OCI-LY7 (cell line): ENCODE results near the gene TMEM94. TPM values are rescaled to one million over a fixed set of nuclear protein-coding genes. Genes with fewer than 3 reads are reported as not detected.

Experiments
- BruUV-seq: library from RNA; stranded (reverse); fragments of 400-500 nt; replicated peaks from 2 replicates; lab custom pipeline; 2021; lab: Mats Ljungman, UMichigan
- CTCF ChIA-PET: fragments of 300-600 bp; sonication (Branson Sonifier 250); formaldehyde crosslinking; loops from one replicate; lab custom pipeline; 2022; ENCODE audit warnings: antibody characterized with exemption; ENCODE audit not compliant: unreplicated experiment; lab: Charles Lee
- POLR2A ChIA-PET: fragments of 300-600 bp; sonication (Branson Sonifier 250); formaldehyde crosslinking; loops from one replicate; lab custom pipeline; 2022; ENCODE audit warnings: antibody characterized with exemption; lab: Charles Lee
- DNase-seq: peaks from one replicate; pipeline ENCODE4 v3.0.0-alpha.2; 2015; ENCODE audit warnings: low spot score
- H2AFZ ChIP-seq: fragments of 200-600 bp; sonication (generic), shearing (Covaris generic); 2 replicates; pipeline ENCODE4 v1.6.1; 2014; ENCODE audit warnings: mild to moderate bottlenecking, antibody characterized with exemption, low read length, moderate library complexity
- H3K27ac ChIP-seq: fragments of 200-600 bp; sonication (generic); 2 replicates; pipeline ENCODE4 v1.5.1; 2014; ENCODE audit warnings: mixed run types, low read depth, mild to moderate bottlenecking, moderate library complexity, low read length, inconsistent platforms; ENCODE audit not compliant: poor library complexity, severe bottlenecking
- H3K36me3 ChIP-seq: fragments of 200-600 bp; sonication (generic); 2 replicates; pipeline ENCODE4 v1.6.1; 2014; ENCODE audit warnings: mild to moderate bottlenecking, antibody characterized with exemption, low read length, moderate library complexity, mixed read lengths; ENCODE audit not compliant: insufficient read depth
- H3K4me1 ChIP-seq: fragments of 200-600 bp; sonication (generic); 2 replicates; pipeline ENCODE4 v1.5.1; 2014; ENCODE audit warnings: mild to moderate bottlenecking, low read length; ENCODE audit not compliant: insufficient read depth, poor library complexity, severe bottlenecking
- H3K4me2 ChIP-seq: fragments of 200-600 bp; sonication (generic); 2 replicates; pipeline ENCODE4 v1.6.1; 2014; ENCODE audit warnings: mild to moderate bottlenecking, low read length
- H3K4me3 ChIP-seq: fragments of 200-600 bp; sonication (generic); 2 replicates; pipeline ENCODE4 v1.5.1; 2014; ENCODE audit warnings: mild to moderate bottlenecking, low read depth, low read length; ENCODE audit not compliant: poor library complexity, severe bottlenecking
- H3K79me2 ChIP-seq: fragments of 200-600 bp; sonication (generic); 2 replicates; pipeline ENCODE4 v1.6.1; 2016; ENCODE audit warnings: low read depth, mild to moderate bottlenecking, low read length, moderate library complexity, mixed read lengths; ENCODE audit not compliant: insufficient read depth
- H3K9me2 ChIP-seq: fragments of 200-600 bp; sonication (generic); 2 replicates; pipeline ENCODE4 v1.6.1; 2016; ENCODE audit warnings: mild to moderate bottlenecking, low read length, mixed read lengths; ENCODE audit not compliant: insufficient read depth
- H3K9me3 ChIP-seq: fragments of 200-600 bp; sonication (generic); 2 replicates; pipeline ENCODE4 v1.6.1; 2014; ENCODE audit warnings: mild to moderate bottlenecking, mixed run types, low read length, mixed read lengths
- H4K20me1 ChIP-seq: fragments of 200-600 bp; sonication (generic); 2 replicates; pipeline ENCODE4 v1.6.1; 2014; ENCODE audit warnings: mild to moderate bottlenecking, antibody characterized with exemption, low read length, moderate library complexity, mixed read lengths; ENCODE audit not compliant: insufficient read depth
- CTCF ChIP-seq: fragments of 200-600 bp; sonication (generic); conservative IDR thresholded peaks from 2 replicates; pipeline ENCODE4 v1.5.1; 2014; ENCODE audit warnings: mild to moderate bottlenecking, antibody characterized with exemption, low read length, moderate library complexity, mixed read lengths
- EZH2phosphoT487 ChIP-seq: fragments of 200-600 bp; sonication (generic); IDR thresholded peaks from 2 replicates; pipeline ENCODE4 v1.6.1; 2018; ENCODE audit warnings: low read depth, borderline replicate concordance, mild to moderate bottlenecking, mixed run types, antibody characterized with exemption, low read length, moderate library complexity, mixed read lengths
- intact Hi-C: fragments of 100-400 bp; cut with micrococcal nuclease; formaldehyde crosslinking; loops from one replicate; pipeline ENCODE4 v1.10.0; 2022; ENCODE audit not compliant: unreplicated experiment
- total RNA-seq, 2 experiments: library from RNA; depleted of rRNA in 1 of 2; stranded (reverse); fragments of >200 nt in 1 of 2; shearing (Covaris generic) in 1 of 2; gene quantifications; 2 replicates each; pipeline ENCODE4 v1.2.3, GENCODE V29; 2014 to 2022

TMEM94 gene
- total RNA-seq, 2 experiments from 2014 or later: 60.6 to 121 TPM

DNA sequence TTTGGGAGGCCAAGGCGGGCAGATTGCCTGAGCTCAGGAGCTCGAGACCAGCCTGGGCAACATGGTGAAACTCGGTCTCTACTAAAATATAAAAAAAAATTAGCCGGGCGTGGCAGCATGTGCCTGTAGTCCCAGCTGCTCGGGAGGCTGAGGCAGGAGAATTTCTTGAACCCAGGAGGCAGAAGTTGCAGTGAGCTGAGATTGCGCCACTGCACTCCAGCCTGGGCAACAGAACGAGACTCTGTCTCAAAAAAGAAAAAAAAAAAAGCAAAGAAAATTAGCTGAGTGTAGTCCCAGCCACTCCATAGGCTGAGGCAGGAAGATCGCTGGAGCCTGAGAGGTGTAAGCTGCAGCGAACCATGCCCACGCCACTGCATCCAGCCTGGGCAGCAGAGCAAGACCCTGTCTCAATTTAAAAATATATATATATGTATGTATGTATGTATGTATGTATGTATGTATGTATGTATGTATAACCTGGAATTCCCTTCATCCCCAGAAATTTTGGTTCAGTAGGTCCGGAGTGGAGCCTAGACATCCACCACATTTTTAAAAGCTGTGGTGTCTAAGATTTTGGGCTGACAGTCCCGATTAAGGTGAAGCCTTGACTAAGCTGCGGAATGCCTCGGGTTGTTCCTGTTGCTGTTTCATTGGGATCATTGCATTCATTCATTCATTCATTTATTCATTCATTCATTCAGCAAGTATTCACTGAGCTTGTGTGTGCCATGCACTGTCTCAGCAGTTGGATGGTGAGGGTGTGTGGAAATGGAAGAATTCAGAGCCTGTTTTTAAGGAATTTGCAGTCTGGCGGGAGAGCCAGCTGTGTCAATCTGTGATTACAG lies 25.9 kb downstream of the TMEM94 start:
- no peaks in the 10 kb centered on the region for H4K20me1 ChIP-seq
- CTCF ChIA-PET: no interaction called here

DNA sequence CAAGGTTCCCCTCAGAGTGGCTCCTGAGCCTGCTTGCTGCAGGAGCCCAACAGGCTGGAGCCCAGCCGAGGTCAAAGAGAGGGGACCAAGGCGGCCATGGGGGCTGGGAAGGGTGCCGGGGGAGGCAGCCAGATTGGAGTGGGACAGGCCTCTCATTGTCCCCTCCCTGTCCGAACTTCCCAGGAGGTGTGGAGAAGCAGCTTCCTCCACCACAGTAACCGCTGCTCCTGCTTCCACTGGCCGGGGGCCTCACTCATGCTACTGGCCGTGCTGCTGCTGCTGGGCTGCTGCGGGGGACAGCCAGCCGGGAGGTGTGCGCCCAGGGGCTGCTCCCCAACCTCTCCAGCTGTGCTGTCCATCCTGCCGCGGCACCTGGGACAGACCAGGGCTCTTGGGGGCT lies 29.3 kb downstream of the TMEM94 start:
- intact Hi-C loops: no loop called here

More for the DNA sequence above, 25.9 kb downstream of the TMEM94 start:
- no peaks in the 10 kb centered on the region for H3K9me2 ChIP-seq
- H2AFZ ChIP-seq: no peak overlapping the region
- H3K4me1 ChIP-seq: peaks cover 5% of the 10 kb centered on the region
- TF ChIP-seq CTCF (no peak), EZH2phosphoT487 (no peak)
- H3K9me3 ChIP-seq: no peaks in the 10 kb centered on the region
- H3K36me3 ChIP-seq: no peaks in the 10 kb centered on the region
- H3K4me2 ChIP-seq: no peak overlapping the region
- H3K79me2 ChIP-seq: no peaks in the 10 kb centered on the region
- no peak overlapping the region for H3K27ac ChIP-seq
- POLR2A ChIA-PET: interaction anchor here (0.6 to 1.0 kb wide), 3 partner anchors 15 to 95 kb away, joined by 4 to 6 read pairs (median 4); no protein-coding TSS in a partner anchor
- no peak overlapping the region for H3K4me3 ChIP-seq
- DNase-seq: no peak
- intact Hi-C loops: no loop called here
- BruUV-seq: no TSS peak

More for the DNA sequence above, 29.3 kb downstream of the TMEM94 start:
- Histone ChIP-seq H3K4me3 (no peak overlapping the region), H3K79me2 (no peaks in the 10 kb centered on the region), H3K4me2 (no peak overlapping the region), H3K27ac (no peak overlapping the region), H4K20me1 (no peaks in the 10 kb centered on the region), H3K4me1 (peaks cover 16% of the 10 kb centered on the region), H3K9me3 (no peaks in the 10 kb centered on the region), H2AFZ (no peak overlapping the region), H3K9me2 (no peaks in the 10 kb centered on the region), H3K36me3 (no peaks in the 10 kb centered on the region)
- BruUV-seq: no TSS peak
- ChIA-PET POLR2A (no interaction called here), CTCF (no interaction called here)
- TF ChIP-seq EZH2phosphoT487 (no peak), CTCF (no peak)
- no peak for DNase-seq
